Measurements from ENCODE around the gene BET1.

- TF ChIP-seq CTCF (conservative IDR thresholded peaks at IDR 0.05; ENCODE audit: low read depth, low read length) (no peak), EZH2 (IDR thresholded peaks at IDR 0.05; ENCODE audit: low read length, unreplicated experiment) (no peak), EZH2phosphoT487 (IDR thresholded peaks at IDR 0.05; ENCODE audit: borderline replicate concordance, low read length) (no peak)
Observed at GRCh38 chr7:94012746-94013145, 8.6 kb upstream of the BET1 start.
